HG03432 (cell line): ENCODE data around the gene STX4.
"Not testable (repeated sequence)": the region's sequence is repeated elsewhere in the genome, so short reads cannot be mapped to it uniquely, and the experiment has no call there.

Experiments
- ATAC-seq: cut with Tn5 transposase; IDR thresholded peaks from one replicate; pipeline ENCODE4 v1.9.1; 2021; ENCODE audit warnings: mild to moderate bottlenecking, moderate library complexity; ENCODE audit not compliant: unreplicated experiment

The STX4 gene

DNA sequence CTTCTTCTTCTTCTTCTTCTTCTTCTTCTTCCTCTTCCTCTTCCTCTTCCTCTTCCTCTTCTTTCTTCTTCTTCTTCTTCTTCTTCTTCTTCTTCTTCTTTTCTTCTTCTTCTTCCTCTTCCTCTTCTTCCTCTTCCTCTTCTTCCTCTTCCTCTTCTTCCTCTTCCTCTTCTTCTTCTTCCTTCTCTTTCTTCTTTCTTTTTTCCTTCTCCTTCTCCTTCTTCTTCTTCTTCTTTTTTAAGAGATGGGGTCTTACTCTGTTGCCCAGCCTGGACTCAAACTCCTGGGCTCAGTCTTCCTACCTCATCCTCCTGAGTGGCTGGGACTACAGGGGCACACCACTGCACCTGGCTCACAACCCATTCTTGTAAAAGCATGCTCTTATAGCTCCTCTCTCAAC is 20.1 kb upstream of the STX4 start:
- ATAC-seq = not testable (repeated sequence)

DNA sequence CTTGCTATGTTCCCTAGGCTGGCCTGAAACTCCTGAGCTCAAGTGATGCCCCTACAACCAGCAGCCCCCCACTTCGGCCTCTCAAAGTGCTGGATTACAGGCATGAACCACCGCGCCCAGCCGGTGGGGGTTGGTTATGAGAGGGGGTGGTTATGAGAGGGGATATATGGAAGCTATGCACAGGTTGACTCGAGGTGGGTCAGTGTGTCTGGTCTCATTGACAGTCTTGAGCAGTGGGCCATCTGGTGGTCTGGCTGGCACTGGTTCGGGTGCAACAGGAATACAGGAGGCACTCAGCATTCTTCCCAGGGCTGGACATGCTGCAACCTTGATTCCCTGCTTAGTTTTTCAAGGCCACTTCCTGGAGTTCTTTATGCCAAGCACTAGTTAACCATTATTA is 17.3 kb upstream of the STX4 start:
- no peak for ATAC-seq

DNA sequence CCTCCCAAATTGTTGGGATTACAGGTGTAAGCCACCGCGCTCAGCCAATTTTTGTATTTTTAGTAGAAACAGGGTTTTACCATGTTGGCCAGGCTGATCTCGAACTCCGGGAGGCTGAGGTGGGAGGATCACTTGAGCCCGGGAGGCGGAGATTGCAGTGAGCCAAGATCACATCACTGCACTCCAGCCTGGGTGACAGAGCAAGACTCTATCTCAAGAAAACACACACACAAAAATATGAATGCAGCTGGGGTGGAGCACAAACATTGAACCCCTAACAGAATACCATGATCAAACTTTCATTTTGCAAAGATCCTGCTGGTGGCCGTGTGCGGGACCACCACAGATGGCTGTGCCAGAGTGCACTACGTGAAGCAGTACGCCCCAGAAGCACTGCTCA is 15.6 kb upstream of the STX4 start:
- not testable (repeated sequence) for ATAC-seq

DNA sequence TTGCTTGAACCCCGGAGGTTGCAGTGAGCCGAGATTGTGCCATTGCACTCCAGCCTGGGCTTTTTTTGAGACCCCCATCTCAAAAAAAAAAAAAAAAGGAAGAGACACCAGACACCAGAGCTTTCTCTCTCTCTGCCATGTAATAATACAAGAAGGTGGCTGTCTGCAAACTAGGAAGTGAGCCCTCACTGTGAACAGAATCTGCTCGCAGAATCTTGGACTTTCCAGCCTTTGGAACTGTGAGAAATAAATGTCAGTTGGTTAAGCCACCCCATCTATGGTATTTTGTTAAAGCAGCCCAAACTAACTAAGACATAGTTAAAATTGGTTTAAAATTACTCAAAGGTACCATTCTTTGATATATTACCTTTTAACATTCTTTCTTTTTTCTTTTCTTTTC is 12.8 kb upstream of the STX4 start:
- ATAC-seq = no peak

DNA sequence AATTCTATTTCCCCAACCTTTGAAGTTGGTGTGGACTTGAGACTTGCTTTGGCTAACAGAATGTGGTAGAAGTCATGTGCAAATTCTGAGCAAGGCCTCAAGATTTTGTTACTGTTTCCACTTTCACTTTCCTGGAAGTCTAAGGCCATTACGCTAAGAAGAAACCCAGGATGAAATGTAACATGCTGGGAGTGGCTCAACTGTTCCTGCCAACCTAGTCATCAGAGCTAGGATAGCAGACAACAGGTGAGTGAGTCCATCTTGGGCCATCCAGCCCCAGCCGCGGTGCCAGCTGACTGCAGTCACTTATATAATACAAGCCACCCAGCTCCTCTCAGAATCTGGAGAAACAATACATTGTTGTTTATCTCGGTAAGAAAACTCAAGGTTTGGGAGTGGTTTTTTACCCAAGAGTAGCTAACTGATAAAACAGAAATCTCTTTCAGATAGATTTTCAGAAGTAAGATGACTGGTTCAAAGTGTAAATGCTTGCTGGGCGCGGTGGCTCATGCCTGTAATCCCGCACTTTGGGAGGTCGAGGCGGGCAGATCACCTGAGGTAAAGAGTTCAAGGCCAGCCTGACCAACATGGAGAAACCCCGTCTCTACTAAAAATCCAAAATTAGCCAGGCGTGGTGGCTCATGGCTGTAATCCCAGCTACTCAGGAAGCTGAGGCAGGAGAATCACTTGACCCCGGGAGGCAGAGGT is 10.7 kb upstream of the STX4 start:
- no peak for ATAC-seq

DNA sequence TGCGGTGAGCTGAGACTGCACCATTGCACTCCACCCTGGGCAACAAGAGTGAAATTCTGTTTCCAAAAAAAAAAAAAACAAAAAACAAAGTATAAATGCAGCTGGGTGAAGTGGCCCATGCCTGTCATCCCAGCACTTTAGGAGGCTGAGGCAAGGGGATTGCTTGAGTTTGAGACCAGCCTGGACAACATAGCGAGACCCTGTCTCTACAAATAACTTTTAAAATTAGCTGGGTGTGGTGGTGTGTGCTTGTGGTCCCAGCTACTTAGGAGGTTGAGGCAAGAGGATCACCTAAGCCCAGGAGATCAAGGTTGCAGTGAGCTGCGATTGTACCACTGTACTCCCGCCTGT is 10.1 kb upstream of the STX4 start:
- no peak for ATAC-seq

DNA sequence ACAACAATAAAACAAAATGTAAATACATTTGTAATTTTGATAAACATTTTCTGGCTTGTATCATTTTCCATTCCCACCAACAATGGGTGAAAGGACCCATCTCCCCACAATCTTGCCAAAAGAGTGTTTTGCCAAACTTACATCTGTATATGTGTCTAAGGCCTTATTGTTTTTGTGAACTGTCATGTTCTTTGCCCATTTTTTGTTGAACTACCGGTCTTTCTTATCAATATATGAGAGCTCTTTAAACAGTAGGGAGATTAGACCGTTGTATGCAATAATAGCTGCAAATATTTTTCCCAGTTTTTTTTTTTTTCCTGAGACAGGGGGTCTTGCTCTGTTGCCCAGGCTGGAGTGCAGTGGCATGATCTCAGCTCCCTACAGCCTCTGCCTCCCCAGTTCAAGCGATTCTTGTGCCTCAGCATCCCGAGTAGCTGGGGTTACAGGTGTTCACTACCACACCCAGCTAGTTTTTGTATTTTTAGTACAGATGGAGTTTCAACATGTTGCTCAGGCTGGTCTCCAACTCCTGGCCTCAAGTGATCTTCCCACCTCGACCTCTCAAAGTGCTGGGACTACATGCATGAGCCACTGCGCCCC is 9.6 kb upstream of the STX4 start:
- ATAC-seq = no peak

DNA sequence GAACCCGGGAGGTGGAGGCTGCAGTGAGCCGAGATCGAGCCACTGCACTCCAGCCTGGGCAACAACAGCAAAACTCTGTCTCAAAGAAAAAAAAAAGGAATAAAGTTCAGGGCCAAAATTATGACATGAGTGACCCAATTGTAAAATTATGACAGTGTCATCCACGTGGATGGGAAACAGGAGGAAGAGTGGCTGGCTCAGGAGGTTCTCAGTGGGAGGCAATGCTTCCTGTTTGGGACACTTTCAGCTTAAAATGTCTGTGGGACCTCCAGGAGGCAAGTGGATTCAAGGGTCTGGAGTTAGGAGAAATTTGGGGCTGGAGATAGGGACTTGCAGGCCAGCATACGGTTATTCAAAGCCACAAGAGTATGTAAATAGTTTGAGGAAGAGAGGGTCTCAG is 8.0 kb upstream of the STX4 start:
- no peak for ATAC-seq

DNA sequence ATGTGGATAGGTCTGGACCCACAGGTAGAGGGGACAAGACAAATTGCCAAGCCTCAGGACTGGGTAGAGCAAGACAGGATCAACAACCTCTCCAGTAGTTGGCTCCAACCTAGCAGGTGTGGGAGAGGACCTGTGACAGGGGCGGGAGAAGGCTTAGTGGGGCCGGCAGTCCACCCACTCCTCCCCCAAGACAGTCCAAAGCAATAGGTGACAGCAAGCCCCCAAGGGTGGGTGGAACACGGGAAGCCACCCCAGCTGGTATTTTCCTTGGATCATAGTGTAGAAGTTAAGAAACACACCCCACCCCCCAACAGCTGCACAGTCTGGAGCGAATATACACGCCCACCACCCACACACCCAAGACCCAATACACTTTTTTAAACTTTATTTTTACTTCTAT is 4.1 kb upstream of the STX4 start:
- ATAC-seq = no peak

DNA sequence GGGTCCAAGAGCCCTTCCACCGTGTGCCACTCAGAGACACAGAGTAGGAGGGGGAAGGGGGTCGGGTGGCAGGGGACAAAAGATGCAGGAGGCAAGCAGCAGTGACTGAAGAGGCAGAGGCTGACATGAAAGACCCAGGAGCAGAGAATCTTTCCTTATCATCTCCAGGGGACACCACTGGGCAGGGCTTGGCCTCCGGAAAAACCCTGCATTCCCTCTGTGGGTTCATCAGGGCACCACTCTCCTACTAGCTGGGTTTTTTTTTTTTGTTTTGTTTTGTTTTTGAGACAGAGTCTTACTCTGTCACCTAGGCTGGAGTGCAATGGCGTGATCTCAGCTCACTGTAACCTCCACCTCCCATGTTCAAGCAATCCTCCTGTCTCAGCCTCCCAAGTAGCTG is 2.1 kb upstream of the STX4 start:
- no peak for ATAC-seq

DNA sequence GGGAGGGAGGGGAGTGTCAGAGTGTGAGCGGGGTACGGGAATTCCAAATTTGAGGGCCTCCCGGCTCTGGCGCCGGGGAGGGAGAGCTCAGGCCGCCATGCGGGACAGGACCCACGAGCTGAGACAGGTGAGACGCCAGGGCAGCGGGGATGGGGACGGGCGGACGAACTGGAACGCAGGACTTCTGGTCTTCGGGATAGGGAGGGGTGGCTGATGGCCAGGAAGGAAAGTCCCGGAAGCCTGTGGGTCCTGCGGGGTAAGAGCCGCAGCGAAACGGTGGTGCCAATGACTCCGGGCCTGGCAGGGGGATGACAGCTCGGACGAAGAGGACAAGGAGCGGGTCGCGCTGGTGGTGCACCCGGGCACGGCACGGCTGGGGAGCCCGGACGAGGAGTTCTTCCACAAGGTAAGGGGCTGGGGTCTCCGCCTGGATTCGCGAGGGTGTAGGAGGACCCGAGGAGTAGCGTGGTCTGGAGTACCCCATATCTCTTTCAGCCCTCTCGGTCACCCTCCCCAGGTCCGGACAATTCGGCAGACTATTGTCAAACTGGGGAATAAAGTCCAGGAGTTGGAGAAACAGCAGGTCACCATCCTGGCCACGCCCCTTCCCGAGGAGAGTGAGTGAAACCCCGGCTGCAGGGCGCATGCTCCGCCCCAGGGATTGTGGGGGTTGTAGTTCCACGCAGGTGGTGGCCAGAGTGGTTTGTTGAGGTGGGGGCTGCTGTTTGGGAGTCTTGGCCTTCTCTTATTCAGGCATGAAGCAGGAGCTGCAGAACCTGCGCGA is 543 bp downstream of the STX4 start:
- ATAC-seq = peak; percentile 55

DNA sequence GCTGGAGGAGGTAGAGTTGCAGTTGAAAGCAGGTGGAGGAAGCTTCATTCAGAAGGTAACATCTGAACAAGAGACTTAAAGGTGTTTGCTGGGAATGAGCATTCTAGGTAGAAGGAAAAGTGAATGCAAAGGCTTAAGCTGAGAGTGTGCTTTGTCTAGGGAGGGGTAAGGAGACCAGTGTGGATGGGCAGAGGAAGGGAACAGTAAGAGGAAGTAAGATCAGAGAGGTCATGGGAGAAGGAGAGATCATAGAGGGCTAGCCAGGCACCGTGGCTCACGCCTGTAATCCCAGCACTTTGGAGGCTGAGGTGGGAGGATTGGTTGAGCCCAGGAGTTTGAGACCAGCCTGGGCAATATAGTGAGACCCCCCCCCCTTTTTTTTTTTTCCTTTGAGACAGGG is 3.3 kb downstream of the STX4 start:
- no peak for ATAC-seq

DNA sequence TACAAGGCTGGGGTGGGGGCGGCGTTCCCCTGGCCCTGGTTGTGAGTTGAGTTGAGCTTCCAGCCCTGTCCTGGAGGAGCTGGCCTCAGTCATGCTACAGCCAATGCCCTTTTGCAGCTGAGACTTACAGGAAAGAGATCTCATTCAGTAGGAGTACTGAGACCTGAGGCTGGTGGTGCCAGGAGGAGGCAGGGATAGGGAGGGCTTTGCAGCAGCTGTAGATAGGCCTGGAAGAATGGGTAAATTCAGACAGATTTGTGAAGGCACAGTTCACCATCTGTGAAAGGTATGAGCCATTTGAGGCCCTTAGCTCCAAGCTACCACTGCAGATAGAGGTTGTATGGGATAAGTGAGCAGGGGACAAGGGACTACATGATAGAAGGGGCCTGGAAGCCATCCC is 5.6 kb downstream of the STX4 start:
- ATAC-seq = no peak

DNA sequence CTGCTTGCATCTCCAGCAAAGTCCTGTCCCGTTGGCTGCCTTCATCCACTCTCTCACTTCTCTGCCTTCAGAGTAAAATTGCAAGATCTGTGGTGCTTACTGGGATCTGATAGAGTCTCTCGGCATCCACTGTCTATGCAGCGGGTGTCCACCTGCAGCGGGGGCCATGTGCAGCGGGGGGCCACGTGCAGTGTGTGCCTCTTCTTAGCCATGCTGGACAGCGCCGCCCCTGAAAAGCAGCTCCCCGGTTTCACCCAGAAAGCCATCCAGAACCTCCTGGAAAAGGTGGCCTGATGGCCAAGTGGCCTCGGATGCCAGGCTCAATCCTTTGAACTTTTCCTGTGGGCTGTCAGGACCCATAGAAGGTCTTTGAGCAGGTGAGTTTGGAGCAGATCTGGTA is 9.5 kb downstream of the STX4 start:
- no peak for ATAC-seq

DNA sequence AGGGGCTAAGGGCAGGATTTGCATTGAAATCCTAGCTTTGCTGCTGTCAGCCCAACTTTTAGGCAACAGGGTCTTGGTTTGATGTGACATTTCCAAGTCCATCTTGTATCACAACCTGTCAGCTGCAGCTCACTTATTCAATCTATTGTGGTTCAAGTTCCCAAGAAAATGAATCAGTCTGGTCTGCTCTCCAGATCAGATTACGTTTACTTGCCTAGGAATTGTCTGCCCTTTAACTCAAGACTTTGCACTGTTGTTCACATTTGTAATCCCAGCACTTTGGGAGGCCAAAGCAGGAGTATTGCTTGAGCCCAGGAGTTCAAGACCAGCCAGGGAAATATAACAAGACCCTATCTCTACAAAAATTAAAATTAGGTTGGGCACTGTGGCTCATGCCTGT is 10.0 kb downstream of the STX4 start:
- no peak for ATAC-seq

DNA sequence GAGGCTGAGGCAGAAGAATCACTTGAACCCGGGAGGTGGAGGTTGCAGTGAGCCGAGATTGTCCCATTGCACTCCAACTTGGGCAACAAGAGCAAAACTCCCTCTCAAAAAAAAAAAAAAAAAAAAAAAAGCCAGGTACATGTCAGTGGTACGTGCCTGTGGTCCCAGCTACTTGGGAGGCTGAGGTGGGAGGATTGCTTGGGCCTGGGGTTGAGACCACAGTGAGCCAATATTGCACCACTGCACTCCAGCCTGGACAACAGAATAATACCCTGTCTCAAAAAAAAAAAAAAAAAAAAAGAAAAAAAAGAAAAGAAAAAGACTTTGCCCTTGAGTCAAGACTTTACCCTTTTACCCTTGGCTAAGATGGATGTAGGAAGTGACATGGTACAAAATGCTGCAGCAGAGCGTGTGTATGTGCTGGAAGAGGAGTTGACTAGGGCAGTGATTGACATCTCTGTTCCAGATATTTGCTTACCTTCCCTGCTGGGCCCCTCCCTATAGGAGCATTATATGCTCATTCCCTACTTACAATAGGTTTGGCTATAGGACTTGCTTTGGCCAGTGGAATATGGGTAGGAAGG is 10.6 kb downstream of the STX4 start:
- ATAC-seq = no peak

DNA sequence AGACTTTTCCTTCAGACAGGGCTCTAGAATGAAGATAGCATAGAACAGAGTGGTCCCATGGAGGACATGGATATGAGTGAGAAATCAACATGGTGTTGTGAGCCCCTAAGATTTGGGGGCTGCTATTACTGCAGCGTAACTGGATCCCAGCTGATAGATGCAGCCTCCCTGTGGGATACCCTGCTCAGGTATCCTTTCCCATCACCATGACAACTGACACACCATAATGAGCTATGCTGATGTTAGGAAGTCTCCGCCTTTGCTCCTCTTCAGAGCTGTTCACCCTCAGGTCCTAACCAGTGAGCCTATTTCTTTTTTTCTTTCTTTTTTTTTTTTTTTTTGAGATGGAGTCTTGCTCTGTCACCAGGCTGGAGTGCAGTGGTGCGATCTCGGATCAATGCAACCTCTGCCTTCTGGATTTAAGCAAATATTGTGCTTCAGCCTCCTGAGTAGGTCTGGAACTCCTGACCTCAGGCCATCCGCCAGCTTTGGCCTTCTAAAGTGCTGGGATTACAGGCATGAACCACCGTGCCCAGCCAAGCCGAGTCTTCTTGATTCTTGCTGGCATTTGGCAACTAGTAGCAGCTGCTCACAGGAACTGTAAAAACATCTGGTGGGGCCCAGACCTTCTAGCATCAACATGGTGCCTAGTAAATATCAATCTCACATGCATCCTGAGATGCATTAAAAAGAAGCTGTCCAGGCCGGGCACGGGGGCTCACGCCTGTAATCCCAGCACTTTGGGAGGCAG is 17.1 kb downstream of the STX4 start:
- no peak for ATAC-seq

DNA sequence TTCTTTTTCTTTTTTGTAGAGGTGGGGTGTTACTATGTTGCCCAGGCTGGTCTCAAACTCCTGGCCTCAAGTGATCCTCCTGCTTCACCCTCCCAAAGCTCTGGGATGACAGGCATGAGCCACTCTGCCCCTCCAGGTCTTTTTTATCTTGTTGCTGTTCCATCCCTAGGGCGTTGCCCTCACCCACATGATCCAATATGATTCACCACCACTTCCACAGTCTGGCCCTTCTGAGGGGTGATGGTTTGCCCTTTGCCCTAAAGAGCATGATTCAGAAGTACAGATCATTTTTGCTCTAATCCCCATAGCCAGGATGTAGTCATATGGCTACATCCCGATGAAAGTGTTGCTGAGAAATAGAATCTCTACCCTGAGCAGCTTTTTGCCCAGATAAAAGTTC is 18.8 kb downstream of the STX4 start:
- no peak for ATAC-seq

DNA sequence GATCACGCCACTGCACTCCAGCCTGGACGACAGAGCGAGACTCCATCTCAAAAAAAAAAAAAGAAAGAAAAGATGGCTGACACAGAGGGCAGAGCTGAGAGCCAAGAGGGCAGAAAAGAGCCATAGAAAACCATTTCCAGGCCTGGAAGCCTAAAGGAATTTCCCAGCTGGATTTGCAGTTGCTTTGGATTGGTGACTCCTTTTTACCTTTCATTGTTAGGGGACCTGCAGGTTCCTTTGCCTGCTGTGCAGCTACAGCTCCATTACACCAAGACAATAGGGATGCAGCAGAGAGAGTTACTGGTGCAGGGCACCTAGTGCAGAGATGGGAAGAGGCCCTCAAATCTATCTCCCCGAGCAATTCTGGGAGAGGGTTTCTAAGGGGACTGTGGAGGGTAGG is 22.3 kb downstream of the STX4 start:
- ATAC-seq = no peak

DNA sequence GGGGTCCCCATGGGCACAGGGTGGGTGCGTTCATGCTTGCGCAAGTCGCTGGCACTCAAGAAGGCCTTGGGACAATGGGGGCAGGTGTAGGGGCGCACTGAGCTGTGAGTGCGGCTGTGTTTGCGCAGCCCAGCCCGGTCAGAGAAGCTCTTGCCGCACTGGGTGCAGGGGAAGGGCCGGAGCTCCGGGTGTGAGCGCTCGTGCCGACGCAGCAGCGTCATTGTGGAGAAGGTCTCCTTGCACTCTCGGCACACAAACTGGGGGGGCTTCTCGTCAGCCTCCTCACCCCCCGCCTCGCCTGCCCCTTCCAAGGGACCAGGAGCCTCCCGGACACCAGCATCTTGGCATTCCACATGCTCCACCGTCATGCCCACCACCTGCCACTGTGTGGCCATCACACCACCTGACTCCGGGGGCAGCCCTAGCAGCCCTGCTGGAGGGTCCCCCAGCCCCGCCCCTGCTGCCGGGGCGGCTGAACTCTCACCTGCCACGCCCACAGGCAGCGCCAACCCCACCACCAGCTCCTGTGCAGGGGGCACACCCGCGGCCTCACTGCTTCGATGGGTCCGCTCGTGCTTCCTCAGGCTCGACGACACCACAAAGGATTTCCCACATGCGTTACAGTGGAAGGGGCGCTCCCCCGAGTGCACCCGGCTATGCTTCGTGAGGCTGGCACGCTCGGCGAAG is 27.9 kb downstream of the STX4 start:
- no peak for ATAC-seq
